GM19438 (cell line): ENCODE results near the gene TMEM170B.
"Not testable (repeated sequence)": the region's sequence is repeated elsewhere in the genome, so short reads cannot be mapped to it uniquely, and the experiment has no call there.

ENCODE experiments used
- ATAC-seq: cut with Tn5 transposase; IDR thresholded peaks from one replicate; pipeline ENCODE4 v1.9.1; 2021; ENCODE audit warnings: low read depth; ENCODE audit not compliant: unreplicated experiment

TMEM170B gene

GRCh38 chr6:11527274-11527870, 10.2 kb upstream of the TMEM170B start:
- no peak for ATAC-seq

GRCh38 chr6:11528996-11529395, 8.6 kb upstream of the TMEM170B start:
- ATAC-seq, result no peak

DNA sequence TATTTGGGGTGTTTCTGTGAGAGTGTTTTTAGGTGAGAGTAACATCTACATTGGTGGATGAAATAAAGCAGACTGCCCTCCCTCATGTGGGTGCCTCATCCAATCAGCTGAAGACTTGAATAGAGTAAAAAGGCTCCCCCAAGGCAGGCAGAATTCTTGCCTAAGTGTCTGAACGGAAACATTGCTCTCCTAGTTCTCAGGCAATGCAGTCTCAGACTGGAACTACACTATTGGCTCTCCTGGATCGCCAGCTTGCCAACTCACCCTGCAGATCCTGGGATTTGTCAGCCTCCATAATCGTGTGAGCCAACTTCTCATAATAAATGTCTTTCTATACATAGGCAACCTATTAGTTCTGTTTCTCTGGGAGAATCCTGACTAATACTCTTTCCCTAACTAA, 5.5 kb upstream of the TMEM170B start:
- no peak for ATAC-seq

- ATAC-seq, result no peak
These were observed 3.0 kb upstream of the TMEM170B start for GRCh38 chr6:11534561-11534960.

- no peak for ATAC-seq
These were observed 1.7 kb upstream of the TMEM170B start for GRCh38 chr6:11535801-11536230.

DNA sequence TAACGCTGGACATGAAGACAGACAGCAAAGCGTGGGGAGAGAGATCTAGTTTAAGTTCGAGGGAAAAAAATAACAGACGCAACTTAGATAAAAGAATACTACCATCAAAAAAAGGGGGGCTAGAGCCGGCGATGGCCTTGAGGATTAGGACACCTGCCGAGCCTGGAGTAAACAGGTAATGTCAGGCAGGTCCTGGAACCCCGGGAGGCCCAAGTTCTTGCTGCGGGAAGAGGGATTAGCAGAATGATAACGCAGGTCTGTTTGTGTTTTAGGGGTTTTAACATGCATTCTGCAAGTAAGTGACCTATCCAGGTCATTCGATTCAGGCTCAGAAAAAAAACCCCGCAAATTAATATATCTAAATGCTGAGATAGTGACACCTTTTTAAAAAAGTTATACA, 754 bp upstream of the TMEM170B start:
- ATAC-seq, result no peak

DNA sequence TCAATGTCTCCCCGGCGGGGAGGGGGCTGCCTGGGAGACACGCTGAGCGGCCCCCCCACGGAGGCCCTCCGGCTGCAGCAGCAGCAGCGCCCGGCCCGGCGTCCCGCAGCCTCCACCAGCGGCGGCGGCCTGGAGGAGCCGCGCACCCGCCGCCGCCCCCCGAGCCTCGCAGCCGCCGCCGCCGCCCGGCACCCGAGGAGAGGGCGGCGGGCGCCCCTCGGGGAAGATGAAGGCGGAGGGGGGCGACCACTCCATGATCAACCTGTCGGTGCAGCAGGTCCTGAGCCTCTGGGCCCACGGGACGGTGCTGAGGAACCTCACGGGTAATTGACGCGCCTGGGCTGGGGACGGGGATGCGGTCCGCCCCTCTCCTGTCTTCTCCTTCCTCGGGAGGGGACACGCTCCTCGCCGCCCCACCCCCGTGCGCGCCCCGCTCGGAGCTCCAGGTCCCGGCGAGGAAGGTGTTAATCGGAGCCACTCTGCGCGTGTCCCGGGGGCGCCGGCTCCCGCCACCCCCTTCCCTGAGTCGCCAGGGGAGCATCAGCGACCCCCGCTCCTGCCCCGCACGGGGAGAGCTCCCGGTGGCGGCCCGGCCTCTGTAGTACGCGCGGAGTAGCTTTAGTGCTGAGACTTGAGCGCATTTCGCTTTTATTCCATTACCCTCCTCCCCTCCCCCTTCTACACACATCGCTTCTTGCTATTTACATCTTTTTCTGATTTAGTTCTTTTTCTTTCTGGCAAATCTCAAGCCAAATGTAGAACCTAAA, 686 bp downstream of the TMEM170B start:
- ATAC-seq, result peak; percentile 16

- ATAC-seq, result no peak
These were observed 1.4 kb downstream of the TMEM170B start for GRCh38 chr6:11538819-11539468.

GRCh38 chr6:11542863-11543262, 5.3 kb downstream of the TMEM170B start:
- no peak for ATAC-seq

DNA sequence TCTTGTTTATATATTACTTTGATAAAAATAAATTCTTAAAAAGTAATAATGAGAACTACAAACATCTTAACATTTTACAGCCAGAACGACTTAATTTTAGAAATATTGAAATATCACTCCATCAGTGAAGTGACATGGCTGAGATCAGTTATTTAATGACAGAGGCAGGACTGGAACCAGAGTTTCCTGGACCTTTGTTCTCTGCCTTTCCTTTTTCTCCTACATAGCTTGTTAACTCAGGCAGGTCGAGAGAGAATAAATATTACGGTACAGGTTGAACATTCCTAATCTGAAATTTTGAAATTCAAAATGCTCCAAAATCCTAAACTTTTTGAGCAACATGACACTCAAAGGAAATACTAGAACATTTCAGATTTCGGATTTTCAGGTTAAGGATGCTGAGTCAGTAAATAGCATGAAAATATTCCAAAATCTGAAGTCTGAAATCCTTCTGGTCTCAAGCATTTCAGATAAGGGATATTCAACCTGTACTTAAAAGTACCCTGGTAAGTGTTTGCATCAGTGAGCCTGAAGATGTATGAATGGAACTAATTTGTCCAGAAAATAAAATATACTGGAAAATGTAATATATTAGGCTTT, 6.5 kb downstream of the TMEM170B start:
- no peak for ATAC-seq

- not testable (repeated sequence) for ATAC-seq
These were observed 10.3 kb downstream of the TMEM170B start for GRCh38 chr6:11547846-11548245.

DNA sequence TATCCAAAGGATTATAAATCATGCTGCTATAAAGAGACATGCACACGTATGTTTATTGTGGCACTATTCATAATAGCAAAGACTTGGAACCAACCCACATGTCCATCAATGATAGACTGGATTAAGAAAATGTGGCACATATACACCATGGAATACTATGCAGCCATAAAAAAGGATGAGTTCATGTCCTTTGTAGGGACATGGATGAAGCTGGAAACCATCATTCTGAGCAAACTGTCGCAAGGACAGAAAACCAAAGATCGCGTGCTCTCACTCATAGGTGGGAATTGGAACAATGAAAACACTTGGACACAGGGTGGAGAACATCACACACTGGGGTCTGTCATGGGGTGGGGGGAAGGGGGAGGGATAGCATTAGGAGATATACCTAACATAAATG, 11.0 kb downstream of the TMEM170B start:
- ATAC-seq, result not testable (repeated sequence)

DNA sequence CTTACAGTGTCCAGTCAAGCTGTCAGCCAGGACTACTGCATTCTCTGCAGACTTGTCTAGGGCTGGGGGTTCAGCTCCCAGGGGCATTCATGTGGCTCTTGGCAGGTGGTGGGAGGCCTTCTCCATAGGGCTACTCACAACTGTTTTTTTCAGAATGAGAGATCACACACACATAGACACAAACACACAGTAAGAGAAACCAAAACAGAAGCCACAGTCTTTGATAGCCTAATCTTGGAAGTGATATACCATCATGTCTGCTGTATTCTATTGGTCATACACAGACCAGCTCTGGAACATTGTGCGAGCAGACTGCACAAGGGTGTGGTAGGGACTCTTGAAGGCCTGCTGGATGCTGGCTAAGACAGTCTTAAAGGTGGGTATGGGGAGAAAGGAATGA, 13.5 kb downstream of the TMEM170B start:
- ATAC-seq, result no peak

DNA sequence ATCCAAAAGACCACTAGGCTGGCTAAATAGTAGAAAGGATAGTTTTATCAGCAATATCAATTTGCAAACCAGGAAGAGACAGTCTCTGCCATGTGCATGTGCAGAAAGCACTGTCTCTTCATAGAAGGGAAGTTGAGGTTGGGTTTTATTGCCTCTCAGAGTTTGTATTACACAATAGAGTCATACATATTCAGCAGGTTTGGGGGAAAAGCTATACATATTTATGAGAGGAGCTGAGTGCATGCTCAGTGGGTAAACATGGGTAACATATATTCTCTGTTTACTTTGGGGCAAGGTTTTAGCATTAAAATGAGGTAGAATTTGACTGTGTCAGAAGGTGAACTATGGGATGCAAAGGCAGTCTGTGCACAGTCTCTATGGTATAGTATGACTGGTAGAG, 14.9 kb downstream of the TMEM170B start:
- no peak for ATAC-seq

- no peak for ATAC-seq
These were observed 16.3 kb downstream of the TMEM170B start for GRCh38 chr6:11553824-11554223.

DNA sequence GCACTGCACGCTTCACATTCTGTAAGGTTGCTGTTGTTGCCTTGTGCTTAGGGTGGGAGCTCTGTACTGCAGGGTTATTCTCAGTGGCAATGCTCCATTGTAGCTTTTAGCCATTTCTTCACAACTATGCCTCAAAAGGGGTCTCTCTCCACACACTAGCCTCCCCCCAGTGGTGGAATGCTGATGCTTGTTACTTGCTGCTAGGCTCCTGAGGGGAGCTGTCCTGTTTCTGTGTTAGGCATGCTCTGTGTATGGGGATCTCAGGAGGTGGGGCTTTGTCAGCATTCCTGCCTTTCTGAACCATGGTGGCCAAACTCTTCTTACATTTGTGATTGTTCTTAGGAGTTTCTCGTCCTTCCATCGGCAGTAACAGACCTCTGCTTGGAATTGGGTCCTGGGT, 18.8 kb downstream of the TMEM170B start:
- no peak for ATAC-seq

DNA sequence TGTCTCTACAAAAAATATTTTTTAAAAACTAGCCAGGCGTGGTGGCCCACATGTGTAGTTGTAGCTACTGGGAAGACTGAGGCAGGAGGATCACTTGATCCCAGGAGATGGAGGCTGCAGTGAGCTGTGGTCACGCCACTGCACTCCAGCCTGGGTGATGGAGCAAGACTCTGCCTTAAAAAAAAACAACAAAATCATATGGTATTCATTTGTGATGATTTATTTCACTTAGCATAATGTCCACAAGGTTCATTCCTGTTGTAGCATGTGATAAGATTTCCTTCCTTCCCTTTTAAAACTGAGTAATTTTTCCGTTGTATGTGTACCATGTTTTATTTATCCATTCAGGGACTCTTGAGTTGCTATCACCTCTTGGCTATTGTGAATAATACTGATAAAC, 26.2 kb downstream of the TMEM170B start:
- ATAC-seq, result no peak

DNA sequence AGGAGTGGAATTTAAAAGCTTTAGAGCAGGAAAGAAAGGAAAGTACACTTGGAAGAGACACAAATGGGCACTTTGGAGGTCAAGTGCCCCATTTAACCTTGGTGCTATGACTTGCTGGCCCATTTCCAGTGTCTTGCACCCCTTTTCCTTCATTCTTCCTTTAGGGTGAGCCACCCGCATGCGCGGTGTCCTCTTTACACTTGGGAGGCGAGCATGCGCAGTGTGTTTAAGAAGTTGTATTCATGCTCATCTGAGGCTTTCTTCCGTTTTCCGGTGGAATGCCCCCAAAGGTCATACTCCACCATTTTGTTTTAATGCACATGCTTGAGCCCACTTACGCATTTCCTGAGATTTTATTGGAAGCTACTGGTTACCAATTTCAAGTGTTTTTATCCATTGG, 29.1 kb downstream of the TMEM170B start:
- ATAC-seq, result no peak

GRCh38 chr6:11571073-11571472, 33.5 kb downstream of the TMEM170B start:
- no peak for ATAC-seq

DNA sequence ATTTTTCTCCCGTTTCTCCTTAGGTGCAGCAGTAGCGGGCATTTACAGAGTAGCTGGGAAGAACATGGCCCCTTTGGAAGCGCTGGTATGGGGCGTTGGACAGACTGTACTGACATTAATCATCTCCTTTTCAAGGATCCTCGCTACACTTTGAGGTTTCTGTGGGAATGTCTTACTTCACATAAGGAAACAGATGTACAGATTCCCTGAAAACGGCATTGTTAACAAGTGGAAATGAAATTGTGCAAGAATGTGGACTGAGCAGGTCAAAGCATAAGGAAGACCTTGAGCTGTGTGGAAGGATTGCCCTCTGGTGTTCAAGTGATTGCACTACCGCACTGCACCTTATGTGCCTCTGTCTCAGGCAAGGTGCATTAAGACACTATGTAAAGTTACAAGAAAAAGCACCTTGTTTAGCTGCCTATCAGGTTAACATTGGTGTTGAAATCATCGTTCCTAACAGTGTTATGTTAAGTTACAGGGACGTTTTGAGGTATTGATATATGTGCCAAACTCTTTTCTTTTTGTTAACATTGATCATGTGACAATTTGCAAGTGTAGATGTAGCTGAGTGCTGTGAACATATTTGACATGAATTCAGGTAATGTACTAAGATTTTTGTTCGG, 38.0 kb downstream of the TMEM170B start:
- ATAC-seq, result peak; percentile 97
